ENCODE data around the gene CC2D1A. TPM values are rescaled to one million over a fixed set of nuclear protein-coding genes. Genes with fewer than 3 reads are reported as not detected.

CC2D1A gene
- total and polyA plus RNA-seq, 2 donors (not counting 1 experiment from before 2014, with no cell fraction given) = 34.3 to 47.2 TPM

- ATAC-seq (ENCODE audit: low read depth) (no peak), DNase-seq (no peak)
- H3K9me3 ChIP-seq (ENCODE audit: control extremely low read depth in 1 of 3, control insufficient read depth in 2 of 3, insufficient read depth in 1 of 3, low read length in 2 of 3) = peaks cover 0 to 14% (median 5%) of the 10 kb centered on the region in 3 donors
- no peaks in the 10 kb centered on the region for H3K9me3 Mint-ChIP-seq (ENCODE audit: insufficient read depth)
- no peak for TF ChIP-seq EZH2 (IDR thresholded peaks at IDR 0.05; ENCODE audit: borderline replicate concordance, insufficient read depth, low read depth, low read length, poor library complexity, severe bottlenecking)
- no peak for TF ChIP-seq CTCF (IDR thresholded peaks at IDR 0.05)
- no peak overlapping the region for H3K27ac Mint-ChIP-seq
- no peaks in the 10 kb centered on the region for H4K20me1 ChIP-seq (ENCODE audit: control insufficient read depth, insufficient read depth, low read length, poor library complexity, severe bottlenecking)
- H3K4me2 ChIP-seq (replicated peaks; ENCODE audit: low read depth, low read length, poor library complexity, severe bottlenecking) = no peak overlapping the region
- H3K9ac ChIP-seq (ENCODE audit: low read length) = no peak overlapping the region
- no peaks in the 10 kb centered on the region for H3K4me1 ChIP-seq (ENCODE audit: control insufficient read depth in 2 of 2, insufficient read depth in 2 of 2, low read length in 2 of 2)
- no peaks in the 10 kb centered on the region for H3K79me2 ChIP-seq (ENCODE audit: control insufficient read depth, insufficient read depth, low read length)
- 94% methylated on average over 28 of the region's 28 CpGs for WGBS (ENCODE audit: insufficient coverage)
- no peaks in the 10 kb centered on the region for H3K27me3 Mint-ChIP-seq
- no peak overlapping the region for H3K4me3 Mint-ChIP-seq
- H3K4me1 Mint-ChIP-seq = no peaks in the 10 kb centered on the region
- no peak overlapping the region for H2AFZ ChIP-seq (ENCODE audit: insufficient read depth, low read depth, low read length, poor library complexity, severe bottlenecking)
- H3K36me3 ChIP-seq (replicated peaks in 1 of 2; ENCODE audit: control extremely low read depth in 1 of 2, control insufficient read depth in 1 of 2, extremely low read depth in 1 of 2, insufficient read depth in 2 of 2, low read length in 1 of 2) = peaks cover 2 to 38% of the 10 kb centered on the region in 2 experiments
- no peak overlapping the region for H3K4me3 ChIP-seq (ENCODE audit: control extremely low read depth in 1 of 5, extremely low read depth in 1 of 5, insufficient read depth in 1 of 5, low read depth in 2 of 5, low read length in 4 of 5)
- ChIA-PET CTCF (interaction anchor here (0.5 to 0.6 kb wide), 2 partner anchors 61 to 645 kb away, joined by 3 read pairs; no protein-coding TSS in a partner anchor), POLR2A (interaction anchor here (0.5 to 0.7 kb wide), 2 partner anchors 11 to 113 kb away, joined by 4 to 6 read pairs; no protein-coding TSS in a partner anchor)
- no peaks in the 10 kb centered on the region for H3K27me3 ChIP-seq (replicated peaks in 1 of 4; ENCODE audit: control extremely low read depth in 1 of 4, control insufficient read depth in 3 of 4, insufficient read depth in 4 of 4, low read length in 3 of 4)
- intact Hi-C loops (cut with micrococcal nuclease) = no loop called here
- H3K27ac ChIP-seq (ENCODE audit: low read length in 2 of 2) = no peak overlapping the region
Measured at GRCh38 chr19:13923194-13923987, 17.4 kb downstream of the CC2D1A start.

GRCh38 chr19:13926010-13926409 lies 20.0 kb downstream of the CC2D1A start:
- no peaks in the 10 kb centered on the region for H3K4me1 ChIP-seq (ENCODE audit: control insufficient read depth in 2 of 2, insufficient read depth in 2 of 2, low read length in 2 of 2)
- H4K20me1 ChIP-seq (ENCODE audit: control insufficient read depth, insufficient read depth, low read length, poor library complexity, severe bottlenecking) = no peaks in the 10 kb centered on the region
- DNase-seq (no peak), ATAC-seq (ENCODE audit: low read depth) (no peak)
- TF ChIP-seq CTCF (IDR thresholded peaks at IDR 0.05) = no peak
- TF ChIP-seq EZH2 (IDR thresholded peaks at IDR 0.05; ENCODE audit: borderline replicate concordance, insufficient read depth, low read depth, low read length, poor library complexity, severe bottlenecking) = no peak
- 94% methylated on average over 2 of the region's 4 CpGs for WGBS (ENCODE audit: insufficient coverage)
- no peaks in the 10 kb centered on the region for H3K79me2 ChIP-seq (ENCODE audit: control insufficient read depth, insufficient read depth, low read length)
- Mint-ChIP-seq H3K9me3 (ENCODE audit: insufficient read depth) (no peaks in the 10 kb centered on the region), H3K27ac (no peak overlapping the region), H3K4me3 (no peak overlapping the region), H3K27me3 (no peaks in the 10 kb centered on the region), H3K4me1 (no peaks in the 10 kb centered on the region)
- H3K27me3 ChIP-seq (replicated peaks in 1 of 4; ENCODE audit: control extremely low read depth in 1 of 4, control insufficient read depth in 3 of 4, insufficient read depth in 4 of 4, low read length in 3 of 4) = no peaks in the 10 kb centered on the region
- H3K9ac ChIP-seq (ENCODE audit: low read length) = no peak overlapping the region
- peaks cover 0 to 7% (median under 1%) of the 10 kb centered on the region in 3 donors for H3K9me3 ChIP-seq (ENCODE audit: control extremely low read depth in 1 of 3, control insufficient read depth in 2 of 3, insufficient read depth in 1 of 3, low read length in 2 of 3)
- ChIA-PET POLR2A (no interaction called here), CTCF (no interaction called here)
- peaks cover 2 to 25% of the 10 kb centered on the region in 2 experiments for H3K36me3 ChIP-seq (replicated peaks in 1 of 2; ENCODE audit: control extremely low read depth in 1 of 2, control insufficient read depth in 1 of 2, extremely low read depth in 1 of 2, insufficient read depth in 2 of 2, low read length in 1 of 2)
- intact Hi-C loops (cut with micrococcal nuclease) = no loop called here
- H3K4me3 ChIP-seq (ENCODE audit: control extremely low read depth in 1 of 5, extremely low read depth in 1 of 5, insufficient read depth in 1 of 5, low read depth in 2 of 5, low read length in 4 of 5) = no peak overlapping the region
- H3K27ac ChIP-seq (ENCODE audit: low read length in 2 of 2) = no peak overlapping the region
- no peak overlapping the region for H3K4me2 ChIP-seq (replicated peaks; ENCODE audit: low read depth, low read length, poor library complexity, severe bottlenecking)
- H2AFZ ChIP-seq (ENCODE audit: insufficient read depth, low read depth, low read length, poor library complexity, severe bottlenecking) = no peak overlapping the region

Data from B cell (primary cell).